HG02938 (cell line): ENCODE data around the gene CASR.

Experiments used
- ATAC-seq: cut with Tn5 transposase; IDR thresholded peaks from one replicate; pipeline ENCODE4 v1.9.1; 2021; ENCODE audit warnings: mild to moderate bottlenecking, moderate library complexity; ENCODE audit not compliant: unreplicated experiment

Gene CASR

GRCh38 chr3:122255757-122256439 lies 72.4 kb downstream of the CASR start:
- ATAC-seq, result peak; percentile 70

GRCh38 chr3:122257644-122258364 lies 74.3 kb downstream of the CASR start:
- no peak for ATAC-seq

- peak; percentile 74 for ATAC-seq
Measured at GRCh38 chr3:122258757-122259371, 75.4 kb downstream of the CASR start.

GRCh38 chr3:122260206-122260605 lies 76.7 kb downstream of the CASR start:
- ATAC-seq, result no peak

- ATAC-seq, result no peak
Measured at GRCh38 chr3:122263058-122263457, 79.6 kb downstream of the CASR start.

- no peak for ATAC-seq
Measured at GRCh38 chr3:122263974-122264588, 80.6 kb downstream of the CASR start.

GRCh38 chr3:122265957-122266356 lies 82.5 kb downstream of the CASR start:
- ATAC-seq, result no peak

GRCh38 chr3:122268257-122269024 lies 85.0 kb downstream of the CASR start:
- peak; percentile 56 for ATAC-seq

- ATAC-seq, result no peak
Measured at GRCh38 chr3:122269045-122269444, 85.6 kb downstream of the CASR start.

GRCh38 chr3:122271246-122271898 lies 87.9 kb downstream of the CASR start:
- ATAC-seq, result no peak

GRCh38 chr3:122272879-122273278 lies 89.4 kb downstream of the CASR start:
- no peak for ATAC-seq

GRCh38 chr3:122273498-122273897 lies 90.0 kb downstream of the CASR start:
- ATAC-seq, result no peak

GRCh38 chr3:122281891-122282290 lies 98.4 kb downstream of the CASR start:
- no peak for ATAC-seq

- no peak for ATAC-seq
Measured at GRCh38 chr3:122283796-122284445, 100.5 kb downstream of the CASR start.

- no peak for ATAC-seq
Measured at GRCh38 chr3:122284486-122284885, 101.0 kb downstream of the CASR start.

- ATAC-seq, result no peak
Measured at GRCh38 chr3:122294359-122294758, 110.9 kb downstream of the CASR start.

GRCh38 chr3:122295266-122296062 lies 112.0 kb downstream of the CASR start:
- no peak for ATAC-seq

GRCh38 chr3:122298239-122298638 lies 114.8 kb downstream of the CASR start:
- ATAC-seq, result no peak

- ATAC-seq, result no peak
Measured at GRCh38 chr3:122299215-122299614, 115.7 kb downstream of the CASR start.
